Stimulated activated effector memory CD8-positive, alpha-beta T cell treated with anti-CD3 and anti-CD28 coated beads, Interleukin-12 subunit alpha, Interleukin-12 subunit beta, amount 100 ng/mL, for 72 hours (primary cell): ENCODE data around the gene PGLYRP2.

Experiments used
- ATAC-seq: fragments of 150-1000 bp; cut with Tn5 transposase; 2 replicates; pipeline ENCODE4 v1.10.0; 2021
- DNase-seq, 2 donors: peaks; one replicate each; pipeline ENCODE4 v3.0.0; 2021 to 2022; ENCODE audit warnings: low spot score in 2 of 2
- H3K27ac Mint-ChIP-seq: one replicate; pipeline ENCODE4 v1.8.0; 2022; ENCODE audit warnings: mild to moderate bottlenecking, mixed read lengths
- H3K36me3 Mint-ChIP-seq: one replicate; pipeline ENCODE4 v1.8.0; 2022; ENCODE audit warnings: mild to moderate bottlenecking, mixed read lengths
- H3K4me1 Mint-ChIP-seq: one replicate; pipeline ENCODE4 v1.8.0; 2022; ENCODE audit warnings: mixed read lengths
- H3K4me3 Mint-ChIP-seq: one replicate; pipeline ENCODE4 v1.8.0; 2022; ENCODE audit warnings: mild to moderate bottlenecking, mixed read lengths
- H3K9me3 Mint-ChIP-seq: one replicate; pipeline ENCODE4 v1.8.0; 2022; ENCODE audit warnings: mixed read lengths

PGLYRP2 gene

GRCh38 chr19:15452111-15453047 lies 26.9 kb downstream of the PGLYRP2 start:
- H3K4me1 Mint-ChIP-seq = peaks cover 55% of the 10 kb centered on the region
- no peak for DNase-seq
- H3K36me3 Mint-ChIP-seq = peaks cover 85% of the 10 kb centered on the region
- H3K27ac Mint-ChIP-seq = no peak overlapping the region
- ATAC-seq = no peak
- H3K9me3 Mint-ChIP-seq = no peaks in the 10 kb centered on the region
- H3K4me3 Mint-ChIP-seq = no peak overlapping the region

- Mint-ChIP-seq H3K9me3 (no peaks in the 10 kb centered on the region), H3K4me1 (peaks cover 59% of the 10 kb centered on the region), H3K4me3 (peak overlapping the region; percentile 59), H3K36me3 (peaks cover 75% of the 10 kb centered on the region), H3K27ac (peak overlapping the region; percentile 78)
- ATAC-seq = no peak
- DNase-seq = no peak
These were observed 28.8 kb downstream of the PGLYRP2 start for GRCh38 chr19:15450528-15450890.

GRCh38 chr19:15449620-15450527 lies 29.4 kb downstream of the PGLYRP2 start, which contains the start of gene WIZ:
Gene WIZ, minus strand, starts transcription at chr19:15449956. Its CDS starts 1,649 bp downstream, at chr19:15448307.
- DNase-seq (peak; percentile 74 to 90), ATAC-seq (peak; percentile 70)
- no peaks in the 10 kb centered on the region for H3K9me3 Mint-ChIP-seq
- peaks cover 52% of the 10 kb centered on the region for H3K4me1 Mint-ChIP-seq
- H3K4me3 Mint-ChIP-seq = peak within 1 kb of the TSS; percentile 59
- peak within 1 kb of the TSS; percentile 78 for H3K27ac Mint-ChIP-seq
- H3K36me3 Mint-ChIP-seq = peaks cover 69% of the 10 kb centered on the region

GRCh38 chr19:15448778-15449619 lies 30.3 kb downstream of the PGLYRP2 start:
- Mint-ChIP-seq H3K4me3 (peak overlapping the region; percentile 42), H3K36me3 (peaks cover 60% of the 10 kb centered on the region), H3K9me3 (no peaks in the 10 kb centered on the region), H3K27ac (peak overlapping the region; percentile 58), H3K4me1 (peaks cover 44% of the 10 kb centered on the region)
- DNase-seq = no peak
- ATAC-seq = no peak

- no peaks in the 10 kb centered on the region for H3K9me3 Mint-ChIP-seq
- peak overlapping the region; percentile 58 for H3K27ac Mint-ChIP-seq
- ATAC-seq (no peak), DNase-seq (no peak)
- H3K36me3 Mint-ChIP-seq = peaks cover 52% of the 10 kb centered on the region
- peaks cover 38% of the 10 kb centered on the region for H3K4me1 Mint-ChIP-seq
- H3K4me3 Mint-ChIP-seq = peak overlapping the region; percentile 42
These were observed 31.1 kb downstream of the PGLYRP2 start for GRCh38 chr19:15448044-15448777.

- H3K4me3 Mint-ChIP-seq = no peak overlapping the region
- H3K9me3 Mint-ChIP-seq = no peaks in the 10 kb centered on the region
- no peak for DNase-seq
- H3K4me1 Mint-ChIP-seq = peaks cover 35% of the 10 kb centered on the region
- ATAC-seq = no peak
- peaks cover 41% of the 10 kb centered on the region for H3K36me3 Mint-ChIP-seq
- no peak overlapping the region for H3K27ac Mint-ChIP-seq
These were observed 32.2 kb downstream of the PGLYRP2 start for GRCh38 chr19:15447057-15447456.

GRCh38 chr19:15445807-15446376 lies 33.4 kb downstream of the PGLYRP2 start:
- no peak overlapping the region for H3K4me3 Mint-ChIP-seq
- DNase-seq (no peak), ATAC-seq (no peak)
- no peaks in the 10 kb centered on the region for H3K9me3 Mint-ChIP-seq
- peaks cover 29% of the 10 kb centered on the region for H3K36me3 Mint-ChIP-seq
- H3K27ac Mint-ChIP-seq = peak overlapping the region; percentile 22
- peaks cover 24% of the 10 kb centered on the region for H3K4me1 Mint-ChIP-seq

- Mint-ChIP-seq H3K4me1 (peaks cover 17% of the 10 kb centered on the region), H3K4me3 (no peak overlapping the region)
These were observed 34.1 kb downstream of the PGLYRP2 start for GRCh38 chr19:15445227-15445605.

GRCh38 chr19:15444505-15445226 lies 34.6 kb downstream of the PGLYRP2 start:
- Mint-ChIP-seq H3K36me3 (peaks cover 19% of the 10 kb centered on the region), H3K4me3 (no peak overlapping the region), H3K27ac (no peak overlapping the region), H3K4me1 (peaks cover 15% of the 10 kb centered on the region), H3K9me3 (no peaks in the 10 kb centered on the region)
- DNase-seq (no peak), ATAC-seq (no peak)

More at GRCh38 chr19:15445227-15445605, 34.1 kb downstream of the PGLYRP2 start:
- H3K36me3 Mint-ChIP-seq = peaks cover 22% of the 10 kb centered on the region
- DNase-seq (no peak), ATAC-seq (no peak)
- H3K27ac Mint-ChIP-seq = peak overlapping the region; percentile 20
- H3K9me3 Mint-ChIP-seq = no peaks in the 10 kb centered on the region

- no peak for ATAC-seq
- Mint-ChIP-seq H3K9me3 (no peaks in the 10 kb centered on the region), H3K4me1 (peaks cover 13% of the 10 kb centered on the region), H3K36me3 (peaks cover 17% of the 10 kb centered on the region), H3K27ac (no peak overlapping the region), H3K4me3 (no peak overlapping the region)
- DNase-seq = no peak
These were observed 35.5 kb downstream of the PGLYRP2 start for GRCh38 chr19:15443838-15444237.

GRCh38 chr19:15443325-15443724 lies 36.0 kb downstream of the PGLYRP2 start:
- H3K4me3 Mint-ChIP-seq = no peak overlapping the region
- ATAC-seq (no peak), DNase-seq (no peak)
- H3K36me3 Mint-ChIP-seq = peaks cover 12% of the 10 kb centered on the region
- H3K9me3 Mint-ChIP-seq = no peaks in the 10 kb centered on the region
- H3K4me1 Mint-ChIP-seq = peaks cover 8% of the 10 kb centered on the region
- H3K27ac Mint-ChIP-seq = no peak overlapping the region

- Mint-ChIP-seq H3K27ac (no peak overlapping the region), H3K36me3 (peaks cover 5% of the 10 kb centered on the region), H3K9me3 (no peaks in the 10 kb centered on the region), H3K4me1 (peaks cover 4% of the 10 kb centered on the region), H3K4me3 (no peak overlapping the region)
- ATAC-seq (no peak), DNase-seq (no peak)
These were observed 37.0 kb downstream of the PGLYRP2 start for GRCh38 chr19:15442142-15442920.

GRCh38 chr19:15441317-15441716 lies 38.0 kb downstream of the PGLYRP2 start:
- ATAC-seq = no peak
- no peaks in the 10 kb centered on the region for H3K36me3 Mint-ChIP-seq
- DNase-seq = no peak
- H3K27ac Mint-ChIP-seq = no peak overlapping the region
- peaks cover 3% of the 10 kb centered on the region for H3K4me1 Mint-ChIP-seq
- H3K4me3 Mint-ChIP-seq = no peak overlapping the region
- H3K9me3 Mint-ChIP-seq = no peaks in the 10 kb centered on the region
